ENCODE measurements around the gene C11orf16.

The C11orf16 gene

GRCh38 chr11:8871962-8872361, 60.8 kb downstream of the C11orf16 start (continued):
- no peak for TF ChIP-seq ZBTB44 (tag by site-specific recombination; IDR thresholded peaks at IDR 0.05)
- no peak for TF ChIP-seq ZNF488 (tag by site-specific recombination; IDR thresholded peaks at IDR 0.05)
- no peak for TF ChIP-seq GLI4 (tag by site-specific recombination; IDR thresholded peaks at IDR 0.05)
- no peak for TF ChIP-seq ZNF391 (tag by site-specific recombination; IDR thresholded peaks at IDR 0.05; ENCODE audit: borderline replicate concordance, low read depth)
- TF ChIP-seq ZFHX2 (tag by site-specific recombination; conservative IDR thresholded peaks at IDR 0.05): no peak
- no peak for TF ChIP-seq ZFP41 (tag by site-specific recombination; IDR thresholded peaks at IDR 0.05; ENCODE audit: borderline replicate concordance)

DNA sequence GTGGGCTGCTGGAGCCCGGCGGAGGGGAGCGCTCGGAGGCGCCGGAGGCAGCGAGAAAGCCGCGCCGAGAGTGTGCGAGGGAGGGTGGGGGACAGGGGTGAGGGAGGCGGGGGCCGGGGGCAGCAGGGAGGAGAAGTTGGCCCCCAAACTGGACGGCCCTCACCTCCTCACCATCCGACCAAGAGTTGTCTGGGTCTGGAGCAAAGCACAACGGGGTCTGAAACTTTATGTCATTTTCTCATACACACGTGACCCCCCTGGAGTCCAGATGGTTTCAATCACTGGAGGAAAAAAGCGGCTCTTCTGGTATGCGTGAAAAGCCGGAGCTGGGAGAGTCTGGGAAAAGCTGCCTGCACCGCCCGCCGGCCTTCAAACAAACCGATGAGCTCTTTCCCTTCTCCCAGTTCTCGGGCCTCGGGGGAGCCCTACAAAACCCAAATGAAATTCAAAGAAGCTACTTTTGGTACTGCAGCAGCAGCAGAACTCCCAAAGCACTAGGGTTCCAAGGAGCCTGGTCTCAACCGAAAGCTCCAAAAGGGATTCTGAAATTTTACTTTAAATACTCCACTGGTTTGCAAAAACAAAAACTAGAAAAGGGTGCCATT, 61.5 kb downstream of the C11orf16 start:
- H3K4me1 ChIP-seq (ENCODE audit: control insufficient read depth, insufficient read depth, low read length): 0 out of 2 replicates have a peak, but pooled peaks cover 2% of the 10 kb centered on the region
- peak overlapping the region; percentile 80 for H3K4me3 ChIP-seq (ENCODE audit: low read depth, low read length)
- H3K9me3 ChIP-seq (ENCODE audit: control insufficient read depth, insufficient read depth, low read depth, low read length): no peaks in the 10 kb centered on the region
- ChIA-PET CTCF (no interaction called here), POLR2A (interaction anchor here (0.7 to 2.6 kb wide), 9 partner anchors 9 to 240 kb away, joined by 3 to 20 read pairs (median 6); partner anchors contain the start of genes AKIP1, RPL27A and TRIM66)
- no peaks in the 10 kb centered on the region for H3K36me3 ChIP-seq (ENCODE audit: control insufficient read depth in 2 of 2, insufficient read depth in 1 of 2, low read length in 2 of 2)
- H3K27ac ChIP-seq (ENCODE audit: extremely low read depth, low read depth, low read length): peak overlapping the region; percentile 77; the same call in 1 of the 2 replicates
- TF ChIP-seq ZSCAN5A (tag by site-specific recombination; IDR thresholded peaks at IDR 0.05) (no peak), IKZF3 (tag by site-specific recombination; IDR thresholded peaks at IDR 0.05) (peak; percentile 82), ZNF488 (tag by site-specific recombination; IDR thresholded peaks at IDR 0.05) (no peak), ZSCAN30 (tag by site-specific recombination; IDR thresholded peaks at IDR 0.05) (peak; percentile 9; the same call in 1 of the 2 replicates), ZBTB44 (tag by site-specific recombination; IDR thresholded peaks at IDR 0.05) (no peak), MEIS1 (CRISPR knock-in tag; IDR thresholded peaks at IDR 0.05; ENCODE audit: borderline replicate concordance) (no peak), PRDM1 (tag by site-specific recombination; IDR thresholded peaks at IDR 0.05) (peak; percentile 50), ZNF394 (tag by site-specific recombination; IDR thresholded peaks at IDR 0.05; ENCODE audit: borderline replicate concordance) (peak; percentile 24; the same call in 1 of the 2 replicates), ZNF555 (tag by site-specific recombination; conservative IDR thresholded peaks at IDR 0.05) (no peak), PRDM6 (tag by site-specific recombination; IDR thresholded peaks at IDR 0.05) (no peak; the same call in 1 of the 2 replicates), ZNF830 (tag by site-specific recombination; IDR thresholded peaks at IDR 0.05; ENCODE audit: low read depth) (no peak), ZNF626 (tag by site-specific recombination; IDR thresholded peaks at IDR 0.05) (no peak), ZNF677 (tag by site-specific recombination; IDR thresholded peaks at IDR 0.05) (no peak), ZNF629 (tag by site-specific recombination; IDR thresholded peaks at IDR 0.05) (peak; percentile 56), OVOL3 (tag by site-specific recombination; IDR thresholded peaks at IDR 0.05) (no peak), HOXA7 (CRISPR knock-in tag; IDR thresholded peaks at IDR 0.05; ENCODE audit: borderline replicate concordance) (no peak), ZNF138 (tag by site-specific recombination; IDR thresholded peaks at IDR 0.05; ENCODE audit: borderline replicate concordance) (no peak), ZIC2 (tag by site-specific recombination; IDR thresholded peaks at IDR 0.05) (no peak), ZBTB20 (tag by site-specific recombination; IDR thresholded peaks at IDR 0.05) (no peak)
- TF ChIP-seq, protein P1, sequence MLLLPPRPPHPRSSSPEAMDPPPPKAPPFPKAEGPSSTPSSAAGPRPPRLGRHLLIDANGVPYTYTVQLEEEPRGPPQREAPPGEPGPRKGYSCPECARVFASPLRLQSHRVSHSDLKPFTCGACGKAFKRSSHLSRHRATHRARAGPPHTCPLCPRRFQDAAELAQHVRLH (tag by site-specific recombination; IDR thresholded peaks at IDR 0.05): no peak
- TF ChIP-seq, protein P2, sequence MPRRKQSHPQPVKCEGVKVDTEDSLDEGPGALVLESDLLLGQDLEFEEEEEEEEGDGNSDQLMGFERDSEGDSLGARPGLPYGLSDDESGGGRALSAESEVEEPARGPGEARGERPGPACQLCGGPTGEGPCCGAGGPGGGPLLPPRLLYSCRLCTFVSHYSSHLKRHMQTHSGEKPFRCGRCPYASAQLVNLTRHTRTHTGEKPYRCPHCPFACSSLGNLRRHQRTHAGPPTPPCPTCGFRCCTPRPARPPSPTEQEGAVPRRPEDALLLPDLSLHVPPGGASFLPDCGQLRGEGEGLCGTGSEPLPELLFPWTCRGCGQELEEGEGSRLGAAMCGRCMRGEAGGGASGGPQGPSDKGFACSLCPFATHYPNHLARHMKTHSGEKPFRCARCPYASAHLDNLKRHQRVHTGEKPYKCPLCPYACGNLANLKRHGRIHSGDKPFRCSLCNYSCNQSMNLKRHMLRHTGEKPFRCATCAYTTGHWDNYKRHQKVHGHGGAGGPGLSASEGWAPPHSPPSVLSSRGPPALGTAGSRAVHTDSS (tag by site-specific recombination; IDR thresholded peaks at IDR 0.05): no peak

Measured in HEK293 (cell line).